GM12801 (cell line): ENCODE measurements around the gene PXN.

Source experiments
- TF ChIP-seq, protein P1 (sequence below): IDR thresholded peaks from one replicate; pipeline ENCODE4 v1.5.1; 2011; ENCODE audit warnings: control low read depth; ENCODE audit not compliant: insufficient read length; ENCODE audit errors: extremely low read depth

Gene PXN

GRCh38 chr12:120260607-120261006 lies 4.9 kb downstream of the PXN start:
- TF ChIP-seq, protein P1, sequence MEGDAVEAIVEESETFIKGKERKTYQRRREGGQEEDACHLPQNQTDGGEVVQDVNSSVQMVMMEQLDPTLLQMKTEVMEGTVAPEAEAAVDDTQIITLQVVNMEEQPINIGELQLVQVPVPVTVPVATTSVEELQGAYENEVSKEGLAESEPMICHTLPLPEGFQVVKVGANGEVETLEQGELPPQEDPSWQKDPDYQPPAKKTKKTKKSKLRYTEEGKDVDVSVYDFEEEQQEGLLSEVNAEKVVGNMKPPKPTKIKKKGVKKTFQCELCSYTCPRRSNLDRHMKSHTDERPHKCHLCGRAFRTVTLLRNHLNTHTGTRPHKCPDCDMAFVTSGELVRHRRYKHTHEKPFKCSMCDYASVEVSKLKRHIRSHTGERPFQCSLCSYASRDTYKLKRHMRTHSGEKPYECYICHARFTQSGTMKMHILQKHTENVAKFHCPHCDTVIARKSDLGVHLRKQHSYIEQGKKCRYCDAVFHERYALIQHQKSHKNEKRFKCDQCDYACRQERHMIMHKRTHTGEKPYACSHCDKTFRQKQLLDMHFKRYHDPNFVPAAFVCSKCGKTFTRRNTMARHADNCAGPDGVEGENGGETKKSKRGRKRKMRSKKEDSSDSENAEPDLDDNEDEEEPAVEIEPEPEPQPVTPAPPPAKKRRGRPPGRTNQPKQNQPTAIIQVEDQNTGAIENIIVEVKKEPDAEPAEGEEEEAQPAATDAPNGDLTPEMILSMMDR = no peak

- TF ChIP-seq, protein P1 = no peak
These were observed 5.9 kb downstream of the PXN start for GRCh38 chr12:120259418-120260202.

- TF ChIP-seq, protein P1 = no peak
These were observed 7.1 kb downstream of the PXN start for GRCh38 chr12:120258323-120258896.

DNA sequence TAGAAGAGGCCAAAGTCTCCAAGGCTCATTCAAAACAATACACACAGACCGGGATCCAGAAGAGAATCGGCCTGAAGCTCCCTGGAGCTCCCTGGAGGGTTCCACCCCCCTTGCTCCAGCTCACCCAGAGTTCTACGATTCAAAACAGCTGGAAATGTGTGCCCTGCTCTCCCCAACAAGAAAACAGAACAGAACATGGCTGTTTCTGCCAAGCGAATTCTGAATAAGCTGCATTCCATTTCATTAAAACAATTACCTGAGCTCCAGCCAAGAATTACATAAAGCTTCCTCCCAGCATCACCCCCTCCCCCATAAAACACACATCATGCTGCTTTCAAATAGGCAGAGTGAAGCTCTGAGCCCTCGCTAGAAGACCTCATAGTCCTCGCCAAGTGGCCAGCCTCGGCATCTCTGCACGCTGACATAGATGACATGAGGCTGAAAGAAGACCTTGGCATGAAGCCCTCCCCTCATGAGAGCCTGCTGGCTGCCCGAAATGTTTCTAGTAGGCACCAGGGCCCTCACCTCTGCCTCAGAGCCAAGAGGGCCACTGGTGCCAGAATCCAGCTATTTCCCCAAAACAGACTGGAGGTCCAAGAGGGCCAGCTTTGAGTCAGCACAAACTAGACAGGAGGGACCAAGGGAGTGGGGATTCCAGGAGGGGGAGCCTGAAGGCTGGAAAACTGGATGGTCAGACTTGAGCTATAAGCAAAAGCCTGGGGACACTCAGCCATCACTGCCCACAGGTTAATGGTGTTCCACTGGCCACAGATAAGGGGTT lies 8.3 kb downstream of the PXN start:
- TF ChIP-seq, protein P1 = no peak

GRCh38 chr12:120254809-120255208 lies 10.7 kb downstream of the PXN start:
- TF ChIP-seq, protein P1 = no peak

GRCh38 chr12:120252071-120252906 lies 13.2 kb downstream of the PXN start:
- TF ChIP-seq, protein P1 = no peak
